Measurements from ENCODE around the gene LGI2. TPM values are rescaled to one million over a fixed set of nuclear protein-coding genes. Genes with fewer than 3 reads are reported as not detected.

Gene LGI2
- total RNA-seq, 1 donor from 2014 or later: 0.56 TPM

DNA sequence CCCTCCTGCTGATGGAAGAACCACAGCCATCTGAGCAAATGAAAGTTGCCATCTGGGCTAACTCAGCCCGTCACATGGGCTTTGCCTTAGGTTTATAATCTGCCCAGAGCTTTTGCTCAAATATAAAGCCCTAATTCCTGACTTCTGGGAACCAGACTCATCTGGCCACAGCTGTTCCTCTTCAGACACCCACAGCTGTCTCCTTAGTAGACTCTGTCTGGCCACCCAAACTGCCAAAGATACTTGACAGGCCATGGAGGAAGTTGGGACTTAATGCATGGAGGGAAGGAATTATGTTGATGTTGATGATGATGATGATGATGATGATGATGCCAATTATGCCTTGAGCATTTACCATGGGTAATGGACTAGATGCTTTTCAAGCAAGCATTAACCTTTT is 8.0 kb downstream of the LGI2 start:
- Mint-ChIP-seq H3K27me3 (ENCODE audit: insufficient read depth, low read depth) (no peaks in the 10 kb centered on the region), H3K9me3 (no peaks in the 10 kb centered on the region), H3K4me3 (no peak overlapping the region), H3K4me1 (peaks cover 8% of the 10 kb centered on the region), H3K36me3 (peaks cover 39% of the 10 kb centered on the region), H3K27ac (no peak overlapping the region)
- Histone ChIP-seq H3K9me3 (ENCODE audit: low read depth) (no peaks in the 10 kb centered on the region), H3K79me2 (ENCODE audit: low read depth) (no peaks in the 10 kb centered on the region), H3K4me3 (no peak overlapping the region), H4K20me1 (ENCODE audit: low read depth) (no peaks in the 10 kb centered on the region), H3K27ac (no peak overlapping the region), H2AFZ (replicated peaks) (no peak overlapping the region), H3K9ac (no peak overlapping the region), H3K36me3 (no peaks in the 10 kb centered on the region), H3K4me1 (peaks cover 10% of the 10 kb centered on the region), H3F3A (ENCODE audit: low read depth) (no peaks in the 10 kb centered on the region), H3K27me3 (peaks cover 2% of the 10 kb centered on the region), H3K4me2 (no peak overlapping the region)
- DNase-seq (ENCODE audit: low spot score): no peak
- TF ChIP-seq EZH2 (IDR thresholded peaks at IDR 0.05) (no peak), EZH2phosphoT487 (IDR thresholded peaks at IDR 0.05) (no peak)
- TF ChIP-seq, protein P1, sequence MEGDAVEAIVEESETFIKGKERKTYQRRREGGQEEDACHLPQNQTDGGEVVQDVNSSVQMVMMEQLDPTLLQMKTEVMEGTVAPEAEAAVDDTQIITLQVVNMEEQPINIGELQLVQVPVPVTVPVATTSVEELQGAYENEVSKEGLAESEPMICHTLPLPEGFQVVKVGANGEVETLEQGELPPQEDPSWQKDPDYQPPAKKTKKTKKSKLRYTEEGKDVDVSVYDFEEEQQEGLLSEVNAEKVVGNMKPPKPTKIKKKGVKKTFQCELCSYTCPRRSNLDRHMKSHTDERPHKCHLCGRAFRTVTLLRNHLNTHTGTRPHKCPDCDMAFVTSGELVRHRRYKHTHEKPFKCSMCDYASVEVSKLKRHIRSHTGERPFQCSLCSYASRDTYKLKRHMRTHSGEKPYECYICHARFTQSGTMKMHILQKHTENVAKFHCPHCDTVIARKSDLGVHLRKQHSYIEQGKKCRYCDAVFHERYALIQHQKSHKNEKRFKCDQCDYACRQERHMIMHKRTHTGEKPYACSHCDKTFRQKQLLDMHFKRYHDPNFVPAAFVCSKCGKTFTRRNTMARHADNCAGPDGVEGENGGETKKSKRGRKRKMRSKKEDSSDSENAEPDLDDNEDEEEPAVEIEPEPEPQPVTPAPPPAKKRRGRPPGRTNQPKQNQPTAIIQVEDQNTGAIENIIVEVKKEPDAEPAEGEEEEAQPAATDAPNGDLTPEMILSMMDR (IDR thresholded peaks at IDR 0.05): no peak

DNA sequence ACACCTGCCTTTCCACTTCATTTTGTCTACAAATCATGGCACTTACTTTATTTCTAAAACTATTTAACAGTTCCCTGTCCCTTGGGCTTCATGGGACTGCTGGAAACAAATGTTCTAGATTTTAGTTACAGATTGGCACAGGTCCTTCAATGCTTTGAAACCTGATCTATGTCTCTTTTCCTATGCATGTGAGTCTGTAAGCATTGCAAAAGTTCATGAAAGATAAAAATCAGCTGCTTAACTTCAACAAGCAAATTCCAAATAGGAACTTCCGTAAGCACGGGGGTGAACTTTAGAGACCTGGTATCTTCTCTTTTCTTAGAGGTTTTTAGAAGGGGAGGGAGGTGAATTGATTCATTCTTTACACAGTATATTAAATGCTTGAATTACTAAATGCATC is 9.5 kb downstream of the LGI2 start:
- Mint-ChIP-seq H3K36me3 (peaks cover 34% of the 10 kb centered on the region), H3K4me1 (peaks cover 7% of the 10 kb centered on the region), H3K27ac (no peak overlapping the region), H3K4me3 (no peak overlapping the region), H3K9me3 (no peaks in the 10 kb centered on the region), H3K27me3 (ENCODE audit: insufficient read depth, low read depth) (no peaks in the 10 kb centered on the region)
- no peak for DNase-seq (ENCODE audit: low spot score)
- H3K27ac ChIP-seq: no peak overlapping the region
- no peak overlapping the region for H3K4me3 ChIP-seq
- TF ChIP-seq, protein P1 (IDR thresholded peaks at IDR 0.05): no peak
- TF ChIP-seq EZH2phosphoT487 (IDR thresholded peaks at IDR 0.05): no peak
- TF ChIP-seq EZH2 (IDR thresholded peaks at IDR 0.05): no peak
- H3K79me2 ChIP-seq (ENCODE audit: low read depth): no peaks in the 10 kb centered on the region
- H4K20me1 ChIP-seq (ENCODE audit: low read depth): no peaks in the 10 kb centered on the region
- H3F3A ChIP-seq (ENCODE audit: low read depth): no peaks in the 10 kb centered on the region
- peaks cover 1% of the 10 kb centered on the region for H3K4me1 ChIP-seq
- H3K9me3 ChIP-seq (ENCODE audit: low read depth): no peaks in the 10 kb centered on the region
- H3K36me3 ChIP-seq: no peaks in the 10 kb centered on the region
- no peak overlapping the region for H3K4me2 ChIP-seq
- no peaks in the 10 kb centered on the region for H3K27me3 ChIP-seq
- H2AFZ ChIP-seq (replicated peaks): no peak overlapping the region
- no peak overlapping the region for H3K9ac ChIP-seq

DNA sequence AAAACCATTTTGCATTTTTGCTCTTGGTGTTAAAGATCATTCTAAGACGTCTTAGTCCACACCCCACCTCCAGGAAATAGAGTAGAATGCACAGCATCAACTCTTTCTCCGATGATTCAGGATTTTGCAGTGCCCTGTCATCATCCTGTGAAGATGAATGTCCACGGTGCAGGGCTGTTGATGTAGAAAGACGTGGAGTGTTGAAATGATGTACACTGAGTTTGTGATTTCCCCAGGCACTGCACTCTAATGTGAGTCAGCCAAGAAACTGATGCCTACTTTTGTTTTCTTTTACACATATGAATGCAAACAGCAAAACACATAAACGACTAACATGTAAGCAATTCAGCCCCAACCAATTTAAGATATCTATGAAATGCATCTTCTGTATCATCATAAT is 10.5 kb downstream of the LGI2 start:
- Mint-ChIP-seq H3K4me1 (peaks cover 8% of the 10 kb centered on the region), H3K9me3 (no peaks in the 10 kb centered on the region), H3K27me3 (ENCODE audit: insufficient read depth, low read depth) (no peaks in the 10 kb centered on the region), H3K27ac (no peak overlapping the region), H3K4me3 (no peak overlapping the region), H3K36me3 (peaks cover 31% of the 10 kb centered on the region)
- Histone ChIP-seq H3K9ac (no peak overlapping the region), H3K4me2 (no peak overlapping the region), H3F3A (ENCODE audit: low read depth) (no peaks in the 10 kb centered on the region), H3K27me3 (no peaks in the 10 kb centered on the region), H3K27ac (no peak overlapping the region), H3K36me3 (no peaks in the 10 kb centered on the region), H3K79me2 (ENCODE audit: low read depth) (no peaks in the 10 kb centered on the region), H4K20me1 (ENCODE audit: low read depth) (no peaks in the 10 kb centered on the region), H3K9me3 (ENCODE audit: low read depth) (no peaks in the 10 kb centered on the region), H3K4me1 (peaks cover 6% of the 10 kb centered on the region), H2AFZ (replicated peaks) (no peak overlapping the region), H3K4me3 (no peak overlapping the region)
- DNase-seq (ENCODE audit: low spot score): no peak
- TF ChIP-seq, protein P1 (IDR thresholded peaks at IDR 0.05): no peak
- TF ChIP-seq EZH2phosphoT487 (IDR thresholded peaks at IDR 0.05) (no peak), EZH2 (IDR thresholded peaks at IDR 0.05) (no peak)
